ENCODE results near the gene SH3PXD2A.
A peak's percentile ranks its signal among the peaks of the same experiment; 100 is the strongest.

SH3PXD2A gene

DNA sequence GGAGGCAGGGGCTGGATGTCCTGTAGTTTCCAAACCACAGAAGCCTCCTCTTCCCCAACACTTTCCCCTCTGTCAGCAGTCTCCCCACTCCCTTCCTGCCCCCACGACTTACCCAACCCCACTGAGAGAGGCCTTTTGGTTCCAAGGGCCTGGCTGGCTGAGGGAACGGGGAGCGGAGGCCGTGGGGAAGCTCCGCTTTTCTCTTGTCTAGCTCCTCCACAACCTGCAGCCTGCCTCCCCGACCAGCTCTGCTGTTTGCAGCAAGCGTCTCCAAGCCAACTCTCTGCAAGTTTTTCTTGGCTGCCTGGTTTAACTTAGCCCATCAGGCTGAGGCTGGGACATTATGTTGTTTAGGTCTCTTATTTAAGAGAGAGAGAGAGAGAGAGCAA is 235.0 kb downstream of the SH3PXD2A start:
- TF ChIP-seq, protein P1, sequence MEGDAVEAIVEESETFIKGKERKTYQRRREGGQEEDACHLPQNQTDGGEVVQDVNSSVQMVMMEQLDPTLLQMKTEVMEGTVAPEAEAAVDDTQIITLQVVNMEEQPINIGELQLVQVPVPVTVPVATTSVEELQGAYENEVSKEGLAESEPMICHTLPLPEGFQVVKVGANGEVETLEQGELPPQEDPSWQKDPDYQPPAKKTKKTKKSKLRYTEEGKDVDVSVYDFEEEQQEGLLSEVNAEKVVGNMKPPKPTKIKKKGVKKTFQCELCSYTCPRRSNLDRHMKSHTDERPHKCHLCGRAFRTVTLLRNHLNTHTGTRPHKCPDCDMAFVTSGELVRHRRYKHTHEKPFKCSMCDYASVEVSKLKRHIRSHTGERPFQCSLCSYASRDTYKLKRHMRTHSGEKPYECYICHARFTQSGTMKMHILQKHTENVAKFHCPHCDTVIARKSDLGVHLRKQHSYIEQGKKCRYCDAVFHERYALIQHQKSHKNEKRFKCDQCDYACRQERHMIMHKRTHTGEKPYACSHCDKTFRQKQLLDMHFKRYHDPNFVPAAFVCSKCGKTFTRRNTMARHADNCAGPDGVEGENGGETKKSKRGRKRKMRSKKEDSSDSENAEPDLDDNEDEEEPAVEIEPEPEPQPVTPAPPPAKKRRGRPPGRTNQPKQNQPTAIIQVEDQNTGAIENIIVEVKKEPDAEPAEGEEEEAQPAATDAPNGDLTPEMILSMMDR (IDR thresholded peaks at IDR 0.05; ENCODE audit: low read depth, low read length) = no peak
- DNase-seq (ENCODE audit: low read depth in 2 of 2) = peak in 1 of 2 donors; percentile 23
- H3K4me3 ChIP-seq (replicated peaks in 1 of 2; ENCODE audit: low read depth in 2 of 2, low read length in 2 of 2) = no peak overlapping the region

DNA sequence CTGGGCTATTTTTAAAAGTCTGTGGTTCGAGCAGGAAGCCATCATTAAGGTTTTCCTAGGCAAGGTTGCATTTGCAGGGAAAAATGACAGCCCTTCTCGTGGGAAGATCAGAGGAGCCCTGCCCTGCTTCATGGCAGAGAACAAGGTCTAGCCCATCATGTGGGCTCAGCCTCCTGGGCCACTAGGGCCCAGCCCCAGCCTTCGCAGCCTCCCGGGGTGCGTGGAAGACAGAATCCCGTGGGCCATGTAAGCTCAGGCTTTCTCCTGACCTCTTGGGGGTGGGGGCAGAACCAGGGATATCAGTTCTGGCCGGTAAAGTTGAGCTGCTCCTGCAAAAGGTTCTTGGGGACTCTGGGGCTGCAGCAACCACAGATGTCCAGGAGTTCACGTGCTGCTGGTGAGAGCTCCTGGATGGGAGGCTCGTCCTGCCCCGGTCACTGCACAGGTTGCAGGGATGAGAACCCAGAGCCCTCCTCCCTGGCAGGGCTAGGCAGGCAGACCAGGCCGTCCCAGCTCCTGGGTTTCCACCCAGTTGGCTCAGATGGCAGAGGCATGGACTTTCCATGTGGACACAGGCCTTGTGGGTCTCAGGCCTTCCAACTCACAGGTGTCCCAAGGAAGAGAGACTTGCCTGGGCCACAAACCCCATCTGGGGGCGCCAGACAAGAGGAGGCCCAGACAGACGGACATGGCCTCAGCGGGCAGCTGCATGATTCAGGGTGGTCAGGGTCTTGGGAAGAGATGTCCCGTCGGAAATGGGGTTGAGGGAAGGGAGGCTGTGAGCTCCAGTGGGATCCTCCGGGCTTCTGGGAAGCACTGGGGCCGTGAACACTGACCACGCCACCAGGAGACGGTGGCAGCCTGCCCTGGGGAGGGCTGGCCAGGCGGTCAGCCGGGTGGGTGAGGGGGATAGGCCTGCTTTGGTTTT is 235.7 kb downstream of the SH3PXD2A start:
- TF ChIP-seq, protein P1 (IDR thresholded peaks at IDR 0.05; ENCODE audit: low read depth, low read length) = no peak
- no peak for DNase-seq (ENCODE audit: low read depth in 2 of 2)
- no peak overlapping the region for H3K4me3 ChIP-seq (replicated peaks in 1 of 2; ENCODE audit: low read depth in 2 of 2, low read length in 2 of 2)

DNA sequence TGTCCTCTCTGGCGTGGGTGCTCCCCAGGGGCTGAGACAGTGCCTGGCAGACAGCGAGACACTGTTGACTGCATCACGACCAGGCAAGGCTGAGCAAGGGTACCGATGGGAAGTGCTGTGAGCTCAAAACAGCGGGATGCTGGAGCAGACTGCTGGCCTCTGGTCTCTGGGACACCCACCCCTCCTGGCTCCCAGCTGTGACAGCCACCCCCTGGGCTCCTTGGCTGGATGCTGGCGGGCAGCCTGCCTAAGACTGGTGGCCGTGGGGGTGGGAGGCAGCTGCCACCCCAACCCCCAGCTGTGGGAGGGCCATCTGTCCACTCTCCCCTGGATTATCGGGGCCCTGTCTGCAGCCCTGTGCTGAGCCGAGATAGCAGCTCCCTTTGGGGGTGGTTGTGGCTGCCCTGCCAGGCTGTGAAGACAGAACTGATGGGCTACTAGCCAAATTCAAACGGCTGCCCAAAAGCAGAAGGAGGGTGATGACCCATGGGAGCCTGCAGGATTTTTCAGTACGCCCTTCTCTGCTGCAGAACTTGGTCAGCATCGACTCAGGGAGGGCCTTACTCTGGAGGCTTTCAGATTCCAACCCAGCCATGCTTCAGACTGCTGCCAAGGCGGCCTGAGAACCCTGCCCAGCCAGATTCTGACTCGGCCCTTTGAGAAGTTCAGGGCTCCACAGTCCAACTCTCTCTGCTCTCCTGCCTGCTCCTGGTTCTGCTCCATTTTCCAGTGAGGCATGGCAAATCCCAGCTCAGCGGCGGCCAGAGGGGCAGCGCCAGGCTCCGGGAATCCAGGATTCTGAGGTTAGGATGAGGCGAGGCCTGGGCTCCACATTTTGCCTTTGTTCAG is 236.6 kb downstream of the SH3PXD2A start:
- TF ChIP-seq, protein P1 (IDR thresholded peaks at IDR 0.05; ENCODE audit: low read depth, low read length) = no peak
- H3K4me3 ChIP-seq (replicated peaks in 1 of 2; ENCODE audit: low read depth in 2 of 2, low read length in 2 of 2) = no peak overlapping the region
- peak; percentile 74 to 97 for DNase-seq (ENCODE audit: low read depth in 2 of 2)

DNA sequence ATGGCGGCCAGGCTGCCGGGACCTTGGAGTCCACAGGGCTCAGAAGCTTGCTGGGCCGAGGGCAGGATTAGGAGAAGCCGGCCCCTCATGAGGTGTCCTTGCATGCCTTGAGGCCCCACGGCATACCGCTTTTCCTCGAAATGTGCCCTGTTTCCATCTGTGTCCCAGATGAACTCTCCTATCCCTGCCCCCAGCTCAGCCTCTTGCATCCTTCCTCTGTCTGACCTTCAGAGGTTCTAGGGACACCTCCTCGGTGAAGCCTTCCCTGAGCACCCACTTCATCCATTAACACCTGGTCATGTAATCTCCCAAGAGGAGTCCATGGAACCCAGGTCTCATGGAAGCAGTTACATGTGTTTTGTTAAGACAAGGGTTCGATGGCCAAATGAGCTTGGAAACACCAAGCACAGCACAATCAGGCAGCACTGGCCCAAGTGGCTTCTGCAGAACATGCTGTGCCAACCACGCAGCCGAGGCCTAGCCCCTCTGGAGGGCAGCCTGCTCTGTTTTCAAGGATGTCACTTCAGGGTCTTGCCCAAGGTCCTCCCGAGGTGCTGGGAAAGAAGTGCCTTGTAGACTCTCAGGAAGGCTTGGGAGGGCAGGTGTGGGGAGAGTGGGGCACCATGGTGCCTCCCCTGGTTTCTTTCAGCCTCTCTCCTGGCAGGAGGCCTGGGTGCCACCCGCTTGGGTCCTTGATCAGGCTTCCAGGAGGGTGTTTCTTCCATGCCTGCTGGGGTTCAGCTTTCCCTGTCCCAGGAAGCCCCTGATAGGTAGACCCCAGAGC is 237.6 kb downstream of the SH3PXD2A start:
- TF ChIP-seq, protein P1 (IDR thresholded peaks at IDR 0.05; ENCODE audit: low read depth, low read length) = no peak
- H3K4me3 ChIP-seq (replicated peaks in 1 of 2; ENCODE audit: low read depth in 2 of 2, low read length in 2 of 2) = no peak overlapping the region
- DNase-seq (ENCODE audit: low read depth in 2 of 2) = no peak

DNA sequence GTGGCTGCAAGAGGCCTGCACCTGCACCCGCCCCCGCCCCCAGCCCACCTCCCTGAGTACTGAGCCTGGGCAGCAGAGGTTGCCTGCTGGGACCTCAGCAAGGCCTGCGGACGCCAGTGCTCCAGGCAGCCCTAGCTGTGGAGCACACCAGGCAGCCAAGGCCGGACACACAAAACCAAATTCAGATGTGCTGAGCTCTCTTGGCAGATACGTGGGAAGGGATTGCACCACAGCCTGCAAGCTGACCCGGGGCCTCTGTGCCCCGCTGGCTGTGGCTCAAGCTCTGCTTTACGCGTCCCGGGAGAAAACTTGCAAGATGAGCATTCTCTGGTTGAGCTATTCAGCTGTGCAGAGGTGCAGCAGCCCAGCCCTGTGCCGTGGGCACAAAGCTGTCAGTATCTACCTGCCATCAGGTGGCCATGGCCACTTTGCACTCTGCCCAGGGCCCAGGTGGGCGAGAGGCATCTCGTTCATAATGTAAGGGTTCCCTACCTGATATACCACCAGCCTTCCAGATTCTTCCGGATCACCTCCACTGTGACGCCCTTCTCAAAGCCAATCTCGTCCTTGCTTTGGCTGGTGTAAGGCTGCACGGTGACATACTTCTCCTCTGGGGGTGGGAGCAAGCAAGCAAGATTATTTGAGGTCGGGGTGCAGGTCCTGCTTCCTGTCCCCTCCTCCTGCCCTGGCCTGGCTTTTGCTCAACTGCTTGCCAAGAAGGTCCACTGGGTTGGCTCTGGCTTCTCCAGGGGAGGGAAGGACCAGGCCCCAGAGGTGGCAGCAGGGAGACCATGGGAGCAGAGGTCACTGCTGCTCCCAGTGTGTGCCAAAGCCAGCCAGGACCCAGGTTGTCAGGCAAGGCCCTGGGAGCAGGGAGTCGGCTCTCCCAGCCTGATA is 238.4 kb downstream of the SH3PXD2A start:
- H3K4me3 ChIP-seq (replicated peaks in 1 of 2; ENCODE audit: low read depth in 2 of 2, low read length in 2 of 2) = no peak overlapping the region
- peak; percentile 90 to 97 for DNase-seq (ENCODE audit: low read depth in 2 of 2)
- TF ChIP-seq, protein P1 (IDR thresholded peaks at IDR 0.05; ENCODE audit: low read depth, low read length) = no peak

Data from cardiac fibroblast (primary cell).